Activated naive CD4-positive, alpha-beta T cell treated with Interleukin-2 at 50 U/mL for 16 hours (primary cell): ENCODE measurements around the gene HSPA8.
"Not testable (repeated sequence)": the region's sequence is repeated elsewhere in the genome, so short reads cannot be mapped to it uniquely, and the experiment has no call there.

ENCODE experiments used
- DNase-seq: peaks from one replicate; pipeline ENCODE4 v3.0.0-alpha.2; 2020

HSPA8 gene

GRCh38 chr11:123069908-123070821 lies 8.2 kb upstream of the HSPA8 start:
- DNase-seq, result no peak

DNA sequence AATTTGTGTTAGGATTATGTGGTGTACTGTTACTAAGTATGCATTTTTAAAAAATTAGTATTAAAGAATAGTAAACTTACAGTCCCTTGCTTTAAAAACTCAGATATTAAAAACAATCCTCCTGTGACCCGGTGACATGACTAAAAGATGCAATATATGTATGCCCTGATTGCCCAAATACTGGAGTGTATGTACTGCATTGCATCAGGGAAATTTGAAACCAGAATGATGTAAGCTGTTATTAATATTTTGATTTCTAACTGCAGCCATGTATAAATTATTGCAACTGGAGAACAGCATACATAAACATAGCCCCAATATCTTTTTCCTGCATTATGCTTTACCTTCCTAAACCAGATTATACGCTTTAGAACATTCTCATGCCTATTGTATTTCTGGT lies 3.7 kb upstream of the HSPA8 start:
- no peak for DNase-seq

DNA sequence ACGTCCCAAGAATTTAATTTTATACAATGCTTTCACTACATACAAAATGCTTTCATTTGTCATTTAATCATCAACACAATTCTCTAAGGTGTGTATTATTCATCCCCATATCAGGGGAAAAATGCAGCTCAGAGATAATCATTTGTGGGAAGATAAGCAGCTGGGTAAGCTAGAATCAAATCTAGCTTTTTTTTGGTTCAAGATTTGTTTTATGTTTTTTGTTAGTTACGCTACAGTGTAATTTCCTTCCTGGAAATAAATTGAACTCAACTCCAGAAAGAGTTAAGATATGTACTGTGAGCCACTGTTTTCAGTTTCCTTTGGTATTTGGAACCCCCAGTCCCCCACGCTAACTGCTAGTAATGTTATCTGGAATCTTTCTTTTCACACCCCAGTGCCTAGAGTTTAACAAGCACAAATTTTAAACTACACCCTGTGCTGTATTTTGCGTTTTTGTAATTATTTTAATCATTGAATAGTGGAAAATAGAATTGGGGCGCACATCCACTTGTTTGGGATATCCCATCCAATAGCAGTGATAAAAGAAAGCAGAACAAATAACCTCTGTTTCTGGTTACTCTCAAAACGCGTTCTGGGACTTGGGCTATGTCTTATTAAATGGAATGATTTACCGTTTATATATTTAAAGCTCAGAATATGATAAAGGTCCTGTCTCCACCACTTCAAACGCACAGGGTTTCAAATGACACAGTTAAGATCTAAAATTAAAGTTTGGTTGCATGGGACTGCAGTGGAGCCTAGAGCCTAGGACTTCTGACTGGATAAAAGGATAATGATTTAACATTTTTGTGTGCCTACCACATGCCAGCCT lies 2.1 kb upstream of the HSPA8 start:
- DNase-seq, result peak; percentile 38

GRCh38 chr11:123062892-123063825 lies 1.2 kb upstream of the HSPA8 start:
- peak; percentile 39 for DNase-seq

DNA sequence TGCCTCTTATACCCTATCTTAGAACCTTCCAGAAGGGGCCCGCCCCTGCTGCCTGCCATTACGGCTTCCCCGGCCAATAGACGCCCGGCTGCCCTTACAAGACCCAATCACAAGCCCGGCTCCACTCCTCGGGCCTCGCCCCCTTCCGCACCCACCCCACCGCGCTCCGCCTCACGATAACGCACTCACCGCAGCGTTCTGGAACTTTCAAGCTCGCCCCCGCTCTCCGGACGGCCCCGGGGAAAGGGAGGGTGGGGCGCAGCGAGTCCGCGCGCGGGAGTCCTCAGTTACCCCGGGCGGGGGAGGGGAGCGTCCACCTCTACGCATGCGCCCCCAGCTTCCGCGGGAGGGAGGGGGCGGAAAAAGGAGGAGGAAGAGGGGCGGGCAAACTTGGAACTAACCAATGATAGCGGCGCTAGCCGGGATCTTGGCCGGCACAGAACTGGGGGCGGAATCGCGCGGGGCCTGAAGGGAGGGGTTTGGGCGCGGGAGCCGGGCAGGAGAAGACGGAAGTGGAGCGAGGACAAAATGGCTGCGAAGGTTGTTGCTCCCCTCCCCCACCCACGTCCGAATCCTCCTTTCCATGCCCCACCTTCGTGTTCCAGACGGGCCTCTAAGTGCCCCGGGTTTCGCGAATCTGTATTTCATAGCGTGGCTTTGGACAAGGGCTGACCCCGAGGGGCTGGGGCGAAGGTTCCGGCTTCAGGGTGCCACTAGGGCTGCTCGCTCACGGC lies 389 bp upstream of the HSPA8 start:
- DNase-seq, result peak; percentile 100

DNA sequence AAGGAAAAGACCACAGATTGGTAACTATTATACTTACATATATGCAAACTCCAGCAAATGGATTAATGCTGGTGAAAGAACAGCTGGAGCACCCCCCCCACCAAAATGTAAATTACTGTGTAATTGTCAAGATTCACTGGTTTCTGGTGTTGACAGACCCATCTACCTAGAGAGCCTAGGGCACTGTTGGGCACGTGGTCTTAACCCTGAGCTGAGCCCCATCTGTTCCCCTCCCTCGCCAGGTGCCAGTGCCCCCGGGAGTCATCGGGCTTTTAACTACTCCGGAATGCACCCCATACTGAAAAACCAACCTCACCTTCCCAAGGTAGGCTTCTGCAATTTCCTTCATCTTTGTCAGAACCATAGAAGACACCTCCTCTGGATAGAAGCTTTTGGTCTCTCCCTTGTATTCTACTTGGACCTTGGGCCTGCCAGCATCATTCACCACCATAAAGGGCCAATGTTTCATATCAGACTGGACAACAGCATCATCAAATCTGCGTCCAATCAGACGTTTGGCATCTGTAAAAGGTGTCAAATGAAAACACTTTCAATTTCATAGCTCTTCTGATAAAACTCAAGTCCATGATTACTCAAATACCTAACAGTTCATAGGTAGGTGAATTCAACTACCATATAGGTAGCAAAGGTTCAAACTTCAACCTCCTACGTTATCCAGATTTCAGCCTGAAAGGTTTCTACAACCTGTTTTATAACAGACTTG lies 1.5 kb downstream of the HSPA8 start:
- no peak for DNase-seq

DNA sequence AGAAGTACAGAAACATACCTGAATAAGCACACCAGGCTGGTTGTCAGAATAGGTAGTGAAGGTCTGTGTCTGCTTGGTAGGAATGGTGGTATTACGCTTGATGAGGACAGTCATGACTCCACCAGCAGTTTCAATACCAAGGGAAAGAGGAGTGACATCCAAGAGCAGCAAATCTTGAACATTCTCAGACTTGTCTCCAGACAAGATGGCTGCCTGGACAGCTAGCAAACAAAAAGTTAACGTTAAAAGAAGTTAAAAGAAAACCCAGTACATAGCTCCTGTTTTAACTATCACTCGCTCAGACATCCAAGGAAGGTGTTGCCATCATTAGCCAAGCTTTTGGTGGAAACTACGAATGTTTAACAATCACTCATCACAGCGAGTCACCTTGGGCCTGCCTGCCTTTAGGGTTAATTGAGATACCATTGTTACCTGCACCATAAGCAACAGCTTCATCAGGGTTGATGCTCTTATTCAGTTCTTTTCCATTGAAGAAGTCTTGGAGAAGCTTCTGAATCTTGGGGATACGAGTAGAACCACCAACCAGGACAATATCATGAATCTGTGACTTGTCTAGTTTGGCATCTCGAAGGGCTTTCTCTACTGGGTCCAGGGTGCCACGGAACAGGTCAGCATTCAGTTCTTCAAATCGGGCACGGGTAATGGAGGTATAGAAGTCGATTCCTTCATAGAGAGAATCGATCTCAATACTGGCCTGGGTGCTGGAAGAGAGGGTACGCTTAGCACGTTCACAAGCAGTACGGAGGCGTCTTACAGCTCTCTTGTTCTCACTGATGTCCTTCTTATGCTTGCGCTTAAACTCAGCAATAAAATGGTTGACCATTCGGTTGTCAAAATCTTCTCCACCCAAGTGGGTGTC lies 2.7 kb downstream of the HSPA8 start:
- not testable (repeated sequence) for DNase-seq

GRCh38 chr11:123057661-123058305 lies 4.2 kb downstream of the HSPA8 start:
- DNase-seq, result no peak

DNA sequence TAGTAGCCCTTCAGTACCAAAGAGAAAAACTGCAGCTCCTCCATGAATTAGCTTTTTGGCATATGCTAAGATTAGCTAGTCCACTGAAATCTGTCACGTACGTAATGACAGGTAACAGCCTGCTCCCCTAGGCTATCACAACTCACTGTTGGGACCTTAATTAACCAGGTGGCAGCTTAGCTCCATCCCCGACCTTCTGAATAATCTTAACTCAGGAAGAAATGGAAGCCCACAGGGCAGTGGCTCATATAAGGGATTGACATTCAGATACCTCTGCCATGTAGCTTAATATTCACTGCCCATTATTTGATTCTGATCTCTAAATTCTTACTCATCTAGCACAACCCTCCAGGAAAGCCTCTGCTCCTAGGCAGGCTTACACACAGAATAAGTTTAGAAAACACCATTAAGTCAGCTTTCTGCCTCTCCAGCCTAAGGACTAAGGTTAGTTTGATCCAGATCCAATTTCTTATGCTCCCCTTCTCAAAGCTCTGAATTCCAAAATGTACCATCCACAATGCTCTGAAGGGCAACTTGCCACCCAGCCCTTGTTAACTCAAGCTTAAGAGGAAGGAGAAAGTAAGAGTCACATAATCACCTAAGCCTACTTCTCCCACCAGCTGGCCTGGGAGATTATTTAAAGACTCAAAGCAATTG lies 5.0 kb downstream of the HSPA8 start:
- no peak for DNase-seq

GRCh38 chr11:123055191-123055901 lies 6.6 kb downstream of the HSPA8 start:
- no peak for DNase-seq

DNA sequence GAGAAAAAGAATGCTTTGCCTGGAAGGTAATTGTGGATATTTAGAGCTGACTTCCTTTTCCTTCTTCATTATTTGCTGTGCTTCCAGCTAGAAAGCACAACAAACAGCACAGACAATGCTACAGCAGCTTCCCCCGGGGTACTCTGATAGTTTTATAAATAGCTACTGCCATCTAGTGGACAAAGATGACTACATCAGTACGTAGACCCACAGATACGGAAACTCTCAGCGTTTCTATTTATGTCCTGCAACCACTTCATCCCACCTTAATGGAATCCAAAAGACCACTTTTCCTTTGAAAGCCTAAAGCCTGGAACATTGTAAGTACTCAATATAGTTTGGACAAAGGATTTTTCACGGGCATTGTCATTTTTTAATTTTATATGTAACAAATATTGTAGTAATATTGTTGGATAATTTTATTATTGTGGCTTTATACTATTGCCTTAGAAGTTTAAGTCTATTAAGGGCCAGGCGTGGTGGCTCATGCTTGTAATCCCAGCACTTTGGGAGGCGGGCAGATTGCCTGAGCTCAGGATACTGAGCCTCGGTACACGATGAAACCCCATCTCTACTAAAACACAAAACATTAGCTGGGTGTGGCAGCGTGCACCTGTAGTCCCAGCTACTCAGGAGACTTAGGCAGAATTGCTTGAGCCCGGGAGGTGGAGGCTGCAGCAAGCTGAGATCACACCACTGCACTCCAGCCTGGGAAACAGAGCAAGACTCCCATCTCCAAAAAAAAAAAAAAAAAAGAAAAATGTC lies 7.5 kb downstream of the HSPA8 start:
- no peak for DNase-seq

- no peak for DNase-seq
These were observed 8.8 kb downstream of the HSPA8 start for GRCh38 chr11:123052901-123053721.

- DNase-seq, result no peak
These were observed 10.3 kb downstream of the HSPA8 start for GRCh38 chr11:123051634-123052033.

DNA sequence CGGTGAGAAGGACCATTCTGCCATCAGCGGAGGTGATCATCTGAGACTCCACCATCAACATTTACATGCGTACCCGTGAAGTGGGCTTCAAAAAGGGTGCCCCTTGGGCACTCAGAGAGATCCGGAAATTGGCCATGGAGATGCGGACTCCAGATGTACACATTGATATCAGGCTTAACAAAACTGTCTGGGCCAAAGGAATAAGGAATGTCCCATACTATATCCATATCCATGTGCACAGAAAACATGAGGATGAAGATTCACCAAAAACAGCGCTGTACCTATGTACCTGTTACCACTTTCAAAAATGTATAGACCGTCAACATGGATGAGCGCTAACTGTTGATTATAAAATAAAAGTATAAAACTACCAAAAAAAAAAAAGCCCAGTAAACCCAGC lies 10.8 kb downstream of the HSPA8 start:
- no peak for DNase-seq

DNA sequence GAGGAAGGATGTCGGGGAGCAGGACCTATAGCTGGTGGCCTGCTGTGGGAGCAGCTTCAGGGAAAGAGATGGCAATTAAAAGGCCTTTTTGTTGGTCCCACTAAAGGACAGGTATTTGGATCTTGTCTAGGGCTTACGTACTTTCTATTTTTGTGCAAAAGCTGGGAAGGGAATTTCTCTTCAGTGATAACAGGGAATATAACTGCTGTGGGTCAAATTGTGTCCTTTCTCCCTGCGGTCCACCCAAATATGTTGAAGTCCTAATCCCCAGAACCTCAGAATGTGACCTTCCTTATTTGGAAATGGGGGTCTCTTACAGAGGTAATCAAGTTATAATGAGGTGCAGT lies 14.0 kb downstream of the HSPA8 start:
- DNase-seq, result no peak

GRCh38 chr11:123047266-123047946 lies 14.5 kb downstream of the HSPA8 start:
- DNase-seq, result no peak
